DLD1 (cell line): ENCODE data around the gene TMEM88.
"Not testable (repeated sequence)": the region's sequence is repeated elsewhere in the genome, so short reads cannot be mapped to it uniquely, and the experiment has no call there.

ENCODE experiments used
- in situ Hi-C: cut with HindIII; loops from 2 replicates; pipeline ENCODE4 v1.10.0; 2017; ENCODE audit warnings: low sequenced_read_pairs

TMEM88 gene

GRCh38 chr17:7854851-7855659 is at the start of gene TMEM88:
TMEM88 (plus strand) TSS chr17:7855066; CDS start chr17:7855075, 9 bp downstream.
- in situ Hi-C loops, result no loop called here

- in situ Hi-C loops, result no loop called here
Observed at GRCh38 chr17:7806587-7806986, 48.3 kb upstream of the TMEM88 start.

- in situ Hi-C loops, result no loop called here
Observed at GRCh38 chr17:7807206-7807605, 47.7 kb upstream of the TMEM88 start.

GRCh38 chr17:7809086-7809790 is 45.6 kb upstream of the TMEM88 start:
- in situ Hi-C loops, result no loop called here

GRCh38 chr17:7809791-7810343 is 45.0 kb upstream of the TMEM88 start:
- in situ Hi-C loops, result not testable (repeated sequence)

GRCh38 chr17:7811251-7811650 is 43.6 kb upstream of the TMEM88 start:
- in situ Hi-C loops, result no loop called here

GRCh38 chr17:7814969-7815368 is 39.9 kb upstream of the TMEM88 start:
- in situ Hi-C loops, result no loop called here

GRCh38 chr17:7816926-7817642 is 37.8 kb upstream of the TMEM88 start:
- in situ Hi-C loops, result no loop called here

- in situ Hi-C loops, result no loop called here
Observed at GRCh38 chr17:7817643-7817964, 37.3 kb upstream of the TMEM88 start.

- in situ Hi-C loops, result no loop called here
Observed at GRCh38 chr17:7818026-7818425, 36.8 kb upstream of the TMEM88 start.

GRCh38 chr17:7818746-7819645 is 35.9 kb upstream of the TMEM88 start:
- in situ Hi-C loops, result no loop called here

- in situ Hi-C loops, result no loop called here
Observed at GRCh38 chr17:7820231-7820630, 34.6 kb upstream of the TMEM88 start.

- in situ Hi-C loops, result no loop called here
Observed at GRCh38 chr17:7822126-7822525, 32.7 kb upstream of the TMEM88 start.

- in situ Hi-C loops, result no loop called here
Observed at GRCh38 chr17:7823581-7824001, 31.3 kb upstream of the TMEM88 start.

GRCh38 chr17:7824021-7824924 is 30.6 kb upstream of the TMEM88 start:
- in situ Hi-C loops, result no loop called here

- in situ Hi-C loops, result no loop called here
Observed at GRCh38 chr17:7825206-7825990, 29.5 kb upstream of the TMEM88 start.

GRCh38 chr17:7830616-7831015 is 24.2 kb upstream of the TMEM88 start:
- in situ Hi-C loops, result no loop called here

GRCh38 chr17:7831233-7831632 is 23.6 kb upstream of the TMEM88 start:
- in situ Hi-C loops, result no loop called here

- in situ Hi-C loops, result no loop called here
Observed at GRCh38 chr17:7832431-7832830, 22.4 kb upstream of the TMEM88 start.
